Vagina (tissue), 2 donors: ENCODE data around the gene ANKRD52. TPM values are rescaled to one million over a fixed set of nuclear protein-coding genes. Genes with fewer than 3 reads are reported as not detected.
A peak's percentile ranks its signal among the peaks of the same experiment; 100 is the strongest.
"Not testable (repeated sequence)": the region's sequence is repeated elsewhere in the genome, so short reads cannot be mapped to it uniquely, and the experiment has no call there.

Source experiments
- DNase-seq, 2 donors: peaks; one replicate each; pipeline ENCODE4 v3.0.0-alpha.2; 2017; ENCODE audit errors: extremely low spot score in 2 of 2
- H3K27ac ChIP-seq: fragments of 200-600 bp; sonication (generic); one replicate; pipeline ENCODE4 v1.5.1; 2019
- H3K27me3 ChIP-seq: fragments of 200-600 bp; sonication (generic); one replicate; pipeline ENCODE4 v1.5.1; 2019
- H3K36me3 ChIP-seq, 2 donors: fragments of 200-600 bp; sonication (generic); one replicate each; pipeline ENCODE4 v1.5.1; 2017 to 2019
- H3K4me1 ChIP-seq: fragments of 200-600 bp; sonication (generic); one replicate; pipeline ENCODE4 v1.5.1; 2019
- H3K4me3 ChIP-seq, 2 donors: fragments of 200-600 bp; sonication (generic); 1 replicate in 1 of 2; 2 replicates in 1 of 2; pipeline ENCODE4 v1.5.1; 2016 to 2019
- H3K9me3 ChIP-seq: fragments of 200-600 bp; sonication (generic); one replicate; pipeline ENCODE4 v1.5.1; 2019
- CTCF ChIP-seq, 3 experiments: fragments of 450-650 bp in 2 of 3; fragments of 200-600 bp in 1 of 3; sonication (generic) in 1 of 3; IDR thresholded peaks; one replicate each; pipeline ENCODE4 v1.5.1; 2017 to 2019; ENCODE audit warnings: antibody characterized with exemption in 3 of 3, mild to moderate bottlenecking in 2 of 3, moderate library complexity in 2 of 3
- POLR2A ChIP-seq, 2 donors: fragments of 450-650 bp; IDR thresholded peaks; one replicate each; pipeline ENCODE4 v1.6.1; 2017; ENCODE audit warnings: antibody characterized with exemption in 2 of 2, mild to moderate bottlenecking in 2 of 2, moderate library complexity in 2 of 2
- POLR2AphosphoS5 ChIP-seq, 2 donors: sonication (generic); formaldehyde crosslinking; IDR thresholded peaks; one replicate each; pipeline ENCODE4 v1.9.0; 2017; ENCODE audit warnings: antibody characterized with exemption in 2 of 2, mild to moderate bottlenecking in 2 of 2, low read depth in 1 of 2; ENCODE audit not compliant: insufficient read depth in 1 of 2
- intact Hi-C: fragments of 100-400 bp; cut with DNase I; formaldehyde crosslinking; loops from one replicate; pipeline ENCODE4 v1.15.1; 2023
- total RNA-seq: library from RNA; depleted of rRNA; stranded (reverse); fragments of >200 nt; gene quantifications from one replicate; pipeline ENCODE4 v1.2.3, GENCODE V29; 2016

ANKRD52 gene
- total RNA-seq, 1 donor from 2014 or later: 22.6 TPM

GRCh38 chr12:56271031-56271430 is 12.8 kb upstream of the ANKRD52 start:
- Histone ChIP-seq H3K36me3 (peaks cover 0 to 48% of the 10 kb centered on the region in 2 donors), H3K27ac (no peak overlapping the region), H3K27me3 (no peaks in the 10 kb centered on the region), H3K9me3 (no peaks in the 10 kb centered on the region), H3K4me3 (no peak overlapping the region), H3K4me1 (peaks cover 17% of the 10 kb centered on the region)
- DNase-seq: no peak
- TF ChIP-seq CTCF (IDR thresholded peaks at IDR 0.05): no peak
- no peak for TF ChIP-seq POLR2A (IDR thresholded peaks at IDR 0.05)
- no peak for TF ChIP-seq POLR2AphosphoS5 (IDR thresholded peaks at IDR 0.05; ENCODE audit: insufficient read depth in 1 of 2, low read depth in 1 of 2)
- intact Hi-C loops: no loop called here

GRCh38 chr12:56267443-56268071 is 9.4 kb upstream of the ANKRD52 start:
- DNase-seq: no peak

GRCh38 chr12:56266693-56267442 is 8.7 kb upstream of the ANKRD52 start, which contains the start of gene COQ10A:
Gene COQ10A (plus strand): TSS chr12:56266942. CDS start chr12:56267119, 177 bp downstream.
- no peaks in the 10 kb centered on the region for H3K27me3 ChIP-seq
- peak within 1 kb of the TSS; percentile 88 for H3K27ac ChIP-seq
- peak within 1 kb of the TSS; percentile 57 to 74 for H3K4me3 ChIP-seq
- intact Hi-C loops: no loop called here
- TF ChIP-seq CTCF (IDR thresholded peaks at IDR 0.05) (peak; percentile 40 to 71 (median 41)), POLR2A (IDR thresholded peaks at IDR 0.05) (peak in 1 of 2 donors; percentile 78), POLR2AphosphoS5 (IDR thresholded peaks at IDR 0.05; ENCODE audit: insufficient read depth in 1 of 2, low read depth in 1 of 2) (peak; percentile 81 to 93)
- DNase-seq: peak in 1 of 2 donors; percentile 91
- H3K4me1 ChIP-seq: peaks cover 21% of the 10 kb centered on the region
- H3K9me3 ChIP-seq: no peaks in the 10 kb centered on the region
- peaks cover 0 to 7% of the 10 kb centered on the region in 2 donors for H3K36me3 ChIP-seq

More at GRCh38 chr12:56267443-56268071, 9.4 kb upstream of the ANKRD52 start:
- no peak for TF ChIP-seq CTCF (IDR thresholded peaks at IDR 0.05)
- no peak for TF ChIP-seq POLR2AphosphoS5 (IDR thresholded peaks at IDR 0.05; ENCODE audit: insufficient read depth in 1 of 2, low read depth in 1 of 2)
- TF ChIP-seq POLR2A (IDR thresholded peaks at IDR 0.05): no peak
- H3K9me3 ChIP-seq: no peaks in the 10 kb centered on the region
- peaks cover 21% of the 10 kb centered on the region for H3K4me1 ChIP-seq
- H3K27me3 ChIP-seq: no peaks in the 10 kb centered on the region
- peak overlapping the region; percentile 88 for H3K27ac ChIP-seq
- peaks cover 0 to 13% of the 10 kb centered on the region in 2 donors for H3K36me3 ChIP-seq
- H3K4me3 ChIP-seq: peak overlapping the region; percentile 57 to 74
- intact Hi-C loops: no loop called here

GRCh38 chr12:56266068-56266692 is 8.0 kb upstream of the ANKRD52 start:
- H3K36me3 ChIP-seq, intact Hi-C loops, H3K9me3 ChIP-seq, H3K27me3 ChIP-seq, DNase-seq: not testable (repeated sequence)
- Histone ChIP-seq H3K4me3 (peak overlapping the region; percentile 57 to 74), H3K4me1 (peaks cover 21% of the 10 kb centered on the region), H3K27ac (peak overlapping the region; percentile 88)

GRCh38 chr12:56262955-56263354 is 4.8 kb upstream of the ANKRD52 start:
- H3K36me3 ChIP-seq, H3K4me3 ChIP-seq, H3K9me3 ChIP-seq, H3K27me3 ChIP-seq, H3K27ac ChIP-seq, DNase-seq, intact Hi-C loops: not testable (repeated sequence)
- H3K4me1 ChIP-seq: peaks cover 24% of the 10 kb centered on the region
